PC-9 (cell line): ENCODE data around the gene PDHA1. TPM values are rescaled to one million over a fixed set of nuclear protein-coding genes. Genes with fewer than 3 reads are reported as not detected.

Experiments
- BruUV-seq: library from RNA; stranded (reverse); fragments of 400-500 nt; replicated peaks from 2 replicates; lab custom pipeline; 2021; lab: Mats Ljungman, UMichigan
- CTCF ChIA-PET: fragments of 300-600 bp; sonication (Branson Sonifier 250); formaldehyde crosslinking; loops from one replicate; lab custom pipeline; 2022; ENCODE audit warnings: antibody characterized with exemption; lab: Charles Lee
- POLR2A ChIA-PET: fragments of 300-600 bp; sonication (Branson Sonifier 250); formaldehyde crosslinking; loops from one replicate; lab custom pipeline; 2022; ENCODE audit warnings: antibody characterized with exemption; ENCODE audit not compliant: unreplicated experiment; lab: Charles Lee
- DNase-seq, 2 experiments: peaks; one replicate each; pipeline versions ENCODE4 v3.0.0 to v3.0.0-alpha.2; 2015 to 2022; ENCODE audit warnings: mixed read lengths in 1 of 2
- H2AFZ ChIP-seq: fragments of 200-600 bp; sonication (generic); 2 replicates; pipeline ENCODE4 v1.8.1; 2017; ENCODE audit warnings: antibody characterized with exemption
- H3F3A ChIP-seq: fragments of 200-600 bp; sonication (generic); 2 replicates; pipeline ENCODE4 v1.8.1; 2017; ENCODE audit warnings: antibody characterized with exemption, mild to moderate bottlenecking, low read depth; ENCODE audit not compliant: insufficient read depth
- H3K27ac ChIP-seq: fragments of 200-600 bp; sonication (generic); 2 replicates; pipeline ENCODE4 v1.6.1; 2016; ENCODE audit warnings: mixed run types
- H3K27me3 ChIP-seq: fragments of 200-600 bp; sonication (generic); 2 replicates; pipeline ENCODE4 v1.6.1; 2016; ENCODE audit warnings: low read depth, mixed run types; ENCODE audit not compliant: insufficient read depth
- H3K36me3 ChIP-seq: fragments of 200-600 bp; sonication (generic); 2 replicates; pipeline ENCODE4 v1.6.1; 2016; ENCODE audit warnings: low read depth, mixed run types
- H3K4me1 ChIP-seq: fragments of 200-600 bp; sonication (generic); replicated peaks from 2 replicates; pipeline ENCODE4 v1.6.1; 2016; ENCODE audit warnings: mixed run types; ENCODE audit not compliant: insufficient read depth
- H3K4me2 ChIP-seq: fragments of 200-600 bp; sonication (generic); 2 replicates; pipeline ENCODE4 v1.6.1; 2017; ENCODE audit warnings: mixed run types
- H3K4me3 ChIP-seq: fragments of 200-600 bp; sonication (generic); 2 replicates; pipeline ENCODE4 v1.6.1; 2016; ENCODE audit warnings: mixed run types
- H3K79me2 ChIP-seq: fragments of 200-600 bp; sonication (generic); 2 replicates; pipeline ENCODE4 v1.6.1; 2017; ENCODE audit warnings: low read depth, mixed run types
- H3K9me2 ChIP-seq: fragments of 200-600 bp; sonication (generic); 2 replicates; pipeline ENCODE4 v1.8.1; 2017; ENCODE audit warnings: mild to moderate bottlenecking; ENCODE audit not compliant: insufficient read depth
- H3K9me3 ChIP-seq: fragments of 200-600 bp; sonication (generic); 2 replicates; pipeline ENCODE4 v1.8.1; 2016; ENCODE audit warnings: low read depth; ENCODE audit not compliant: insufficient read depth
- H4K20me1 ChIP-seq: fragments of 200-600 bp; sonication (generic); 2 replicates; pipeline ENCODE4 v1.8.1; 2017; ENCODE audit not compliant: insufficient read depth
- CTCF ChIP-seq: fragments of 200-600 bp; sonication (generic); conservative IDR thresholded peaks from 2 replicates; pipeline ENCODE4 v1.6.1; 2017; ENCODE audit warnings: mixed run types, antibody characterized with exemption, mild to moderate bottlenecking, moderate library complexity
- EZH2 ChIP-seq: fragments of 200-600 bp; sonication (generic); IDR thresholded peaks from 2 replicates; pipeline ENCODE4 v1.8.0; 2017; ENCODE audit warnings: antibody characterized with exemption, low read depth
- intact Hi-C: fragments of 100-400 bp; cut with micrococcal nuclease; formaldehyde crosslinking; loops from one replicate; pipeline ENCODE4 v1.10.0; 2022; ENCODE audit not compliant: unreplicated experiment
- total RNA-seq: library from RNA; stranded (reverse); gene quantifications from 2 replicates; pipeline ENCODE4 v1.2.3, GENCODE V29; 2021

The PDHA1 gene
- total RNA-seq, 1 experiment from 2014 or later = 193 TPM

- no peak for DNase-seq
- Histone ChIP-seq H3K4me1 (no peaks in the 10 kb centered on the region), H3K36me3 (no peaks in the 10 kb centered on the region), H3K27ac (no peak overlapping the region), H3K9me2 (no peaks in the 10 kb centered on the region), H3K4me3 (no peak overlapping the region), H3K79me2 (no peaks in the 10 kb centered on the region), H3K27me3 (peaks cover 31% of the 10 kb centered on the region), H2AFZ (no peak overlapping the region), H3K9me3 (no peaks in the 10 kb centered on the region; the same call in 1 of the 2 replicates), H3K4me2 (no peak overlapping the region), H3F3A (no peaks in the 10 kb centered on the region), H4K20me1 (no peaks in the 10 kb centered on the region)
- TF ChIP-seq EZH2 (no peak), CTCF (no peak)
- intact Hi-C loops = loop anchor here (5.0 kb wide), 1 partner anchor 210 kb away; the partner anchor contains the start of gene ADGRG2
- ChIA-PET CTCF (no interaction called here), POLR2A (no interaction called here)
- BruUV-seq = no TSS peak
Observed at GRCh38 chrX:19331831-19332230, 11.9 kb upstream of the PDHA1 start.

- Histone ChIP-seq H2AFZ (no peak overlapping the region), H3K4me1 (no peaks in the 10 kb centered on the region), H3K36me3 (no peaks in the 10 kb centered on the region), H3K27me3 (peaks cover 31% of the 10 kb centered on the region), H3K27ac (no peak overlapping the region), H3F3A (no peaks in the 10 kb centered on the region), H3K9me2 (no peaks in the 10 kb centered on the region), H3K79me2 (no peaks in the 10 kb centered on the region), H3K4me3 (no peak overlapping the region), H4K20me1 (no peaks in the 10 kb centered on the region), H3K9me3 (no peaks in the 10 kb centered on the region; the same call in 1 of the 2 replicates), H3K4me2 (no peak overlapping the region)
- ChIA-PET CTCF (no interaction called here), POLR2A (interaction anchor here (0.5 kb wide), 1 partner anchor 314 kb away, joined by 3 read pairs; no protein-coding TSS in a partner anchor)
- TF ChIP-seq EZH2 (no peak), CTCF (no peak)
- DNase-seq = no peak
- no TSS peak for BruUV-seq
- intact Hi-C loops = loop anchor here (5.0 kb wide), 1 partner anchor 211 kb away; the partner anchor contains the start of gene ADGRG2
Observed at GRCh38 chrX:19332983-19333382, 10.7 kb upstream of the PDHA1 start.

- intact Hi-C loops = loop anchor here (1.0 to 5.0 kb wide), 4 partner anchors 213 to 945 kb away; partner anchors contain the start of gene ADGRG2
- CTCF ChIA-PET = no interaction called here
Observed at GRCh38 chrX:19334945-19335626, 8.6 kb upstream of the PDHA1 start.

More at GRCh38 chrX:19334945-19335626, 8.6 kb upstream of the PDHA1 start:
- no peaks in the 10 kb centered on the region for H3F3A ChIP-seq
- TF ChIP-seq CTCF = peak; percentile 54
- TF ChIP-seq EZH2 = no peak
- H3K9me3 ChIP-seq = no peaks in the 10 kb centered on the region; the same call in 1 of the 2 replicates
- H3K9me2 ChIP-seq = no peaks in the 10 kb centered on the region
- H3K27ac ChIP-seq = no peak overlapping the region
- no peaks in the 10 kb centered on the region for H3K36me3 ChIP-seq
- H3K79me2 ChIP-seq = no peaks in the 10 kb centered on the region
- no peak overlapping the region for H3K4me2 ChIP-seq
- no peaks in the 10 kb centered on the region for H4K20me1 ChIP-seq
- H3K27me3 ChIP-seq = peaks cover 26% of the 10 kb centered on the region
- no TSS peak for BruUV-seq
- H3K4me1 ChIP-seq = no peaks in the 10 kb centered on the region
- POLR2A ChIA-PET = no interaction called here
- no peak for DNase-seq
- no peak overlapping the region for H3K4me3 ChIP-seq
- H2AFZ ChIP-seq = no peak overlapping the region
